NCI-H146 treated with DMSO at 0.1 percent for 48 hours (cell line): ENCODE data around the gene HDAC4.

ENCODE experiments used
- DNase-seq: peaks from one replicate; lab custom pipeline; 2025; ENCODE audit not compliant: unreplicated experiment; lab: John Stamatoyannopoulos, UW

The HDAC4 gene

DNA sequence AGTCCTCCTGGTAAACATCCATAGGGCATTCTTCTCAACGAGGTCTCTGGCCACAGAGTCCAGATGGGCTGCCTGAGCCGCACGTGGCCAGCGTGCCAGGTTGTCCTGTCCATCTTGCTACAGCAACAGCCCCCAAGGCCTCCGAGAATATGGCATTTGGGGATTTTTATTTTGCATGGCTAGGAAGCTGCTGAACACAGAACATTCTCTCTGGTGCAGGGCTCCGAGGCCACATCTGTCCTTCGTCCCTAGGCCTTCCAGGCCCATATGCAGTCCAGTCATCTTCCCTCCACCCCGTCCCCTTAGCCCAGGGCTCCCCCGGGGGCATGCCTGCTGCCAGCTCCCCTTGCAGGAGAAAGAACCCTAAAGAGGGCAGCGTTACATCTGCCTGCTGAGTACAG, 2.3 kb downstream of the HDAC4 start:
- no peak for DNase-seq

- no peak for DNase-seq
Observed at GRCh38 chr2:239397931-239398471, 2.8 kb downstream of the HDAC4 start.

DNA sequence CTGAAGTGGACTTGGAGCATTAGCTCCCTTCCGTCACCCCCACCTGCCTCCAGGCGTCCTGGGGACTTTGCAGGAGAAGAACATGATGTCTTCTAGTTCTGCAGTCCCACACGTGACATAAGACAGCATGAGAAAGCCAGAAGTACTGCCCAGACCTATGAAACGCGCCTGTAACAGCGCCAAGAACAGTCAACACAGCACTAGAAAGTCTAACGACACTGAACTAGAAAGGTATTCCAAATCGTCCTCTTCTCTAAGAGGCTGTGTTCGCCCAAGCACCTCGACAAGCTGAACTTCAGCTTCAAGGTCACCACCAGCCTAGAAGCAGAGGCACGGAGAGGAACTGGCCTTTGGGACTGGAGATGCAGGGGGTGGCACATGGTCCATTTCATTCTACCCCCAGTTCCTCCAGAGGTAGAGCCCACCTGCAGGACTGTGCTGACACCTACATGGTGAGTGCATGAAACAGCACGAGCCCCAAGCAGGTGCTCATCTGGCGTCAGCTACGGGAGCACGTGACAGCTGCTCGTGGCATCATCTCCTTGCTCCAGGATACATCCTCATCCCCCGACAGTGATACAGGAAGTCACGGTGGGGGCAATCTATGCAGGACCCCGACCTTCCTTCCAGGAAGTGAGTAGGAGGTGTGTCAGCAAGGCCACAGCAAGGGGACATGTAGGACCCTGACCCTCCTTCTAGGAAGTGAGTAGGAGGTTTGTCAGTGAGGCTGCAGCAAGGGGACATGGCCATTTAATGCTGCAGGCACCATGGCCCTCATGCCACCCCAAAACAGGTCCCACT, 3.7 kb downstream of the HDAC4 start:
- DNase-seq, result no peak

DNA sequence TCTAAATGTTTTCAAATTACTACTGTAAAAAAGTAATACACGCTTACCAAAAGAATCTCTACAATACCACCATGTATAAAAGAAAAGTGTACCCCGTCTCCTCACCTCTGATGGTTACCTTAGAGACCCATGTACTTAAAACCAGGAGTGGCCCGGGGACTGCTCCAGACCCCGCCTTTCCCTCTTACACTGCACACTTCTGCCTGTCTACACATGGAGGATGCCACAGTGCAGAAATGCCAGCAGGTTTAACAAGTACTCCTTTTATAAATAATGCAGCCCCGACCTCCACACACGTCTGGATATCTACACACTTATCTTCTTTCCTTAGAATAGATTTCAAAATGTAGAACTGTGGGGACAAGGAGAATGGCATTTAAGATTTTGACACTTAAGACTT, 5.3 kb downstream of the HDAC4 start:
- DNase-seq, result no peak

DNA sequence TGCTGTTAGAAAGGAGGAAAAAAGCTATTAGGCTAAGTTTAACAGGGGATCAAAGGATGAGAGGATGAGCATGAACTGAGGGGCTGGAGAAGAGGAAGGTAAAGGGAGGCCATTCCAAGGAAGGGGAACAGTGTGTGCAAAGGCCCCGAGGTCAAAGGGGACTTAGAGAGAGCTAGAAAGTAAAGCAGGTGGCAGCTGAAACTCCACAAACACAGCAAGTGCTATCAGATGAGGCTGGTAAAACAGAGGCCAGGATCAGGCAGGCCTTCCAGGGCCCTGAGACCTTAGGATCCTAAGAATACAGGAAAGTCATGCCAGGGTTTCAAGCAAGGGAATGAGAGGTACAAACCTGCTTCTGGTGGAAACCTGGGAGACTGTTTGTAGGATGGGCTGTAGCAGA, 5.8 kb downstream of the HDAC4 start:
- DNase-seq, result no peak

DNA sequence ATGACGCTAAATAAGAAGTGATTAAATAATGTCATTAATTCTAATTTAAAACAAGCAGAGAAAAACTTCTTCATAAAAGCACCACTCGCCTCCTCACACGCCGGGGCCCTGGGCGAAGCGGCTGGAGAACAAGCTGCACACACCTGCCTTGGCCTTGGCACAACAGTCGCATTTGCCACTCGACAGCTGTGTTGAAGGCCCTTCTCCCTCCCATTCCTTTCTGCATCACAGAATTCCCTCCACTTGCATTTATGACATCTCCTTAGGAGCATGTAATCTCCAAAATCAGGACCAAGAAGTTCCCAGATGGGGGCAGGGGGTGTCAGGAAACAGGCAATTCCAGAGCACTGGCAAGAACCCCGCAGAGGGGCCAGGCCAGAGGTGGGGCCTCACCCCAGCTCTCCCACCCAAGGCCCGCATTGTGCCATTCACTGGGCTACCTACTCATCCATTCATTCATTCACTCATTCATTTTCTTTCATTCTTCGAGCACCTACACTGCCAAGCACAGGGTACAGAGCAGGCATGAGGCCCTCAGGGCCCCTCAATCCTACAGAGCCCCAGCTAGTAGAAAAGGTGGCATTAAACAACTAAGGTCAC, 6.4 kb downstream of the HDAC4 start:
- DNase-seq, result no peak

DNA sequence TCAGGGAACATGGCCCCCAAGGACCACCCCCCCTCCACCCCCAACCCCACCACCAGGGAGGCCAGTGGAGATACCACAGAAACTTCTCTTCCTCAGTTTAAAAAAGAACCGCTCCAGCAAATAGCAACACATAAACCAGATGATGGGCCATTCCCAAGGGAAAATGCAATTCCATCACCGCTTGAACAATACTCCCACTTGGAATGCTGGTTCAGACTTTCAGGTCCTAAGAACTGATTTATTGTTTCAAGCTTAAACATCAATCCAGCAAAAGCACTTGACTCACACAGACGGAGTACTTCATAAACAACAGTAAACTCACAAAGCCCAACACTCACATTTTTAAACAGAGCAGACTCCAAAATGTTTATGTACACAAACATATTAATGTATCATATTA, 6.9 kb downstream of the HDAC4 start:
- no peak for DNase-seq

DNA sequence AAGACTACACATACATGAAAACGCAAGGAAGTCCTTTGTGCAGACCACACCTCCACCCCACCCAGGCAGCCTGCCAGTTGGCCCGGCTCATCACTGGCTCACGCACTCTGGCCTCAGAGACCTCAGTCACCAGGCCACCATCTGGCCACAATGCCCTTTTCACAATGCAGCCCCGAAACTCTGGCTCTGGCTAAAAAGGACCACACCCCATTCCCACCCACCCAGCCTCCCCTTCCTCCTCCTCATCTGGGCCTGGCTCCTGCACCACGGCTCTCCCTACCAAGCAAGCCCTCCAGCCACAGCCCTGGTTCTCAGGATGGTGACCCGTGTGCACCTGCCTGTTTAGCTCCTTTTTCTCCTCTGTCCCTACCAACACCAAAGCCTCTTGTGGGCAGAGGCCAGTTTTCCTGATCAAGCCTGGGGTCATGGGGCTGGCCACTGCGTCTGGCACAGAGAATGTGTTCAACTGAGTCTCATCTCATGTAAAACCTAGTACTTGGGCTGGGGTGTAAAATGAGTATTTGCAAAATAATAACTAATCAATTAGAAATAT, 7.4 kb downstream of the HDAC4 start:
- no peak for DNase-seq

DNA sequence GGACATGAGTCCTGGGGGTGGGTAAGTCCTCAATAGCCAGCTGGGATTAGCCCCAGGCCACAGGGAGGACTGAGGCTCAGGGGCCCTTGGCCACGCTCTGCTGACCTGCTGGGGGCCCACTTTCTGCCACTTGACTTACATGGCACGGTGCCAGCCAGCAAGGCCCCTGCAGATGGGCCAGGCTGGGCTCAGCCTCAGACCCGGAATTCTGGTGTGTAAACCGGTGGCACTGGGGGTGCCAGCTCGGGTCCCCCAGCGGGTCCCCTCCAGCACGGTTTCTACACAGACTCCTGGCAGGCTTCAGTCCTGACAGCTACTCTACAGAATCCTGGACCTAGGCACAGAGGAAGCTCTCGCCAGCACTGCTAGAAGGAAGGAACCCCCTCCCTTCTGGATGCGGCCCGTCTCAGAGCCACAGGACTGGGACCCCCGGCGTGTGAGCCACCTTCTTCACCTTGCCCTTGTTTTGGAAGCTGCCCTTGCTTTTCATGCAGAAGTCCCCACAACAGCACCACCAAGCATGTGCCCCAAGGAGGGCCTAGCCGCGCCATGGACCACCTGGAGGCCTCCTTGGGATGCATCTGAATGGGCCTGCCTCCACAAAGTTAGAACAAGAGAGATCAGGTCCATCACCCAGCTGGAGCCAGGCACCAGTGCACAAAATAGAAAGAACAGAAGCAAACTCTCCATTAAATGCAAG, 8.0 kb downstream of the HDAC4 start:
- DNase-seq, result no peak

DNA sequence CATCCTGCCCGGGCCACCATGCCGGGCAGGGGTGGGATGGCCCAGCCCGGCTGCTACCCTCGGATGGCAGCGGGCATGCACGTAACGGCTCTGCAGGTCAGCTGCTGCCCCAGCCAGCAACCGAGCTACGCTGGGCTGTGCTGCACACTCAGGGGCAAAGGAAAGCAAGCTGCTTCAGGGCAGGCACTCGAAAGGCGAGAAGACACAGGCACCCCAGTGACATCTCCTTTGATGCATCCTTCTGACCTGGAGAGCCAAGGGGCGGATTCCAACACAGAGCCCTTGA, 8.8 kb downstream of the HDAC4 start:
- DNase-seq, result no peak

DNA sequence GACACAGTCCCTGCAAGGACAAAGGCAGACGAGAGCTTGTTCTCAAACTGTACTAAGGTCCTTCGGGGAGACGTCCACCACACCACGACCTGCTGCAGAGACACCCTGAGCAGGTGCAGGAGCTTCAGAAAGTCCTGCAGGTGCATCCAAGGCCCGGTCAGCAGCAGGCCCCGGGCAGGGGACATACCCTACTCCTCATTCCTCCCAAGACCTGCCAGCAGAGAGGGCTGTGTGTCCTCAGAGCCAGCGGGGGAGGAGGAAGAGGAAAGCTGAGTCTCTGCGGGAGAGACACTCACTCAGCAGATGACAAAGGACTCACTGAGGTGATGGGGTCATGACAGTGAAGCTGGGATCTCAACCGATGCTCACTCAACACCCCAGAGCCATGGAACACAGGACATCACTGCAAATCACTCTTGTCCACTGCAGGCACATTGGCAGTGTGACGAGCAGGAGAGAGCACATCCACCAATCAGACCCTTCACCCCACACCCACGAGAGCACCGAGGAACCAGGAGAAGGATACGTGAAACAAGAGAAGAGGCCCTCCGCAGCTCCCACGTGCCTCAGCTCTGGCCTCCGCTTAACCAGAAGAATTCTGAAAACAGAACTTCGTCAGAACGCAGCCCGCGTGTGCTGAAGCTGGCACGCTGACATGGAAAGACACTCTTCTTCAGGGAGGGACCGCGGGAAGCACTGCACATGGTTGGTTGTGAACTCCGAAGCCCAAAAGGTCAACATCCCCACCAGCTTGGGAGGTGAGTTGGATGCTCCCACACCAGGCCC, 9.3 kb downstream of the HDAC4 start:
- DNase-seq, result no peak

- DNase-seq, result no peak
Observed at GRCh38 chr2:239390546-239391285, 10.1 kb downstream of the HDAC4 start.

- no peak for DNase-seq
Observed at GRCh38 chr2:239389414-239390329, 11.1 kb downstream of the HDAC4 start.

DNA sequence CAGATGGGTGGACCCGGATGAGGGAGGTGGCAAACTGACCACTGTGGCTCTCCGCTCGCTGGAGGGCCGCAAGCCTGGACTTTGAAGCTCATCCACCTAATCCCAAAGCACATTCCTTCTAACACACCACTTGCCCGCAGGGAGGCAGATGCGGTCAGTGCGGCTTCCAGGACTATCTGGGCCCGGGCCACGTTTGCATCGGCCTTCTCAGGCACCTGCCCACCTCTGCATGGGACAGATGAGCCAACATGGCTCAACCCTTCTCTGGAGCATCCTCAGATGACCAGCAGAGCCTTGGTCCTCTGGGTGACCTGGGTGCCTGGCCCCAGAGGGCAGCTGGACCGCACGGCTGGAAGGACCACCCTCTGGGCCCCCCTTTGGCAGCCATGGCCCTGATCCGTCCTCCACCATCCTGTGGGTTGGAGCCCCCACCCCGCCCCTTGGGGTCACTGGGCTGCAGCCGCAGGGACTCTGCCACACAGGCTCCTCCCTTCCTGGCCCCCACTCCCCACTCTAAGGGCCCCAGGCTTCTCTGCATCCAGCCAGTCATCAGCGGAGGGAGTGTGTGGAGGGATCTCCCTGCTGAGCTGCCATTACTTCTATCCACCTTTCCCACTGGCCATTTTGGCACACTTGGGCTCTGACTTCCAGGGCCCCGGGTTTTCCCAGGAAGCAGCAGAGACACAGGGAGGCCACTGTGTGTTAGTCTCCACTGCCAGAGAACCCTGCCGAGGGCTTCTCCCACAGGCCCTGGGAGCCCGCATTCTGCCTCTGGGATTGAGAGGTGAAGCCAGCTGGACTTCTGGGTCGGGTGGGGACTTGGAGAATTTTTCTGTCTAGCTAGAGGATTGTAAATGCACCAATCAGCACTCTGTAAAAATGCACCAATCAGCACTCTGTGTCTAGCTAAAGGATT, 12.3 kb downstream of the HDAC4 start:
- no peak for DNase-seq

DNA sequence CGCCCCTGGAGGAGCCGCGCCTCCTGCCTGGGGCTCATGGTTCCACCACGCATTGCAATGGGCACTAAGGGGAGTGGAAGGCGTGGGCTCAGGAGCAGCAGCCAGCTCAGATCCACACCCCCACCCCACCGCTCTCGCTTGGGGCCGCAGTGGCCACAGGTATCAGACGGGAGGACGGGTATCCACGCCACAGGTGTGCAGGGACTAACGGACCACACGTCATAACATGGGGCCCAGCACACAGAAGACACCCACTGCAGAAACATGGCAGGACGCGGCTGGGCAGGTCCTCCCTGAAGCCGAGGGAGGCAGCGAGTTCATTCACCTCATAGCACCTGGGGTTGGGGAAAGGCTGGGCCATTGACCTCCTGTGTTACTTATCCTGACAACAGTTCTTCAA, 13.0 kb downstream of the HDAC4 start:
- DNase-seq, result no peak

DNA sequence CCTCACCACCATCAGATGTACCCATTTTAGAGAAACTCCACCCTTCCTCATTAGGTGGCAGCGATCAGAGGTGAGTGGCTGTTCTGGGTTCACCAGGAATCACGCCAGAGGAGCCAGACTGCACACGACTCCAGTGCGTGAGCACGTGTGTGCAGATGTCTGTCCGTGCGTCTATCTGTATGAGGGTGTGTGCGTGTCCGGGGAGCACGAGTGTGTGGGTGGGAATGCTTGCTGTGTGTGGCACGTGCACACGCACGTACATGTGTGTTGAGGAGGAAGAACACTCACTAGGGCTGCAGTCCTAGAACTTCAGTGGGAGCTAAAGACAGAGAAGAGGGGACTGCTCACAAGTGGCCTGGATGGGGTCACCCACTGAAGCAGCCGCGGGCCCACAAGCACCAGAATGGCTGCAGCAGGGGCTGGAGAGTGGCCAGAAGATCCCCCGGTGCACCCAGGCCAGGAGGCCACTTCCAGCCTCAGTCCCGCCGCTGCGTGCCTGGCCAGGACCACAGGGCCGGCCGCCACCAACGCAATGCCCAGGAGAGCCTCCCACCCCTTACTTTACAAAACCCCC, 13.9 kb downstream of the HDAC4 start:
- DNase-seq, result no peak

DNA sequence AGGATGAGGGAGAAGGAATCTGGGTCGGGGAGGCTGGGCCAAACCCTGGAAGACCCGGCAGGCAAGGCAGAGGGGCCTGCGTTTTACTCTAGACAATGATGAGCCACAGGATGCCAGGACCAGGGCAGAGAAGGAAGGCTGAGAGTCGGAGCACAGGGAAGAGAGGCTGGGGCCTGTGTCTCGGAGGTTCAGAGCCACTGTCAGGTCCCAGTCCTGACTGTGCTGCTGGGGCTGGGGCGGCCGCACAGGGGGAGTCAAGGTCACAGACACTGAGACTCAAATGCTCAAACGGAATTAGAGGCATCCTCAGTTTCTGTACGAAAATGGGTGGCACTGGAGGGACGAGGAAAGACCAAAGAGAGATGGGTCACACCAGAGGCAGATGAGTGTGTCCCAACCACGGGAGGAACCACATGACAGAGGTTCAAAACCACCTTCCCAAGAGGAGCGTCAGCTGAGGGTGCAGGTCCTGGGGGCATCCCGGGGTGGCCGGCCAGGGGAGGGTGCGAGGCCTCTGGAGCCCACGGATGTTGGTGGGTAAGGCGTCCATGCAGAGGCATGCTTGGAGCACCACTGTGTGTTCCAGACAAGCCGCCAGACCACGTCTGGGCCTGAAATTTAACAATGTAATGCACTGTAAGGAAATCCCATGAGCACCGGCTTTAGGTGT, 14.7 kb downstream of the HDAC4 start:
- no peak for DNase-seq
